ENCODE measurements around the gene COG5. TPM values are rescaled to one million over a fixed set of nuclear protein-coding genes. Genes with fewer than 3 reads are reported as not detected.

COG5 gene
- total and polyA plus RNA-seq, 4 donors = 4.1 to 27.1 (median 8.4) TPM

DNA sequence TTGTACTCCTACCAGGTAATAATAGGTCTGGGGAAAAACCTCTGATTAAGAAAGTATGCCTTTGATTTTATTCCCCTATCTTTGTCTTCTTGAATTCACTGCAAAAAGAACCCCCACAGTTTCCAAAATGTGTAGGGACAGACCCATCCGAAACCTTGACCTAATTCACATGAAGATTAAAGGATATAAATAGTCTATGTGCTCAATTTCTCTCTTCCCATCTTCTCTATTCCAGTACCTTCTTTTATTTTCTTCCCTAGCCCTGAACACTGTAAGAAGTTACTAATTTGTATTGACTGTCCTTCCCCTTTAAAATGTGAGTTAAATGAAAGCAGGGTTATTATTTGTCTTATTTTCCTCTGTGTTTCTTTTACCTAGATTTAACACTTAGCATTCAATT is 259.7 kb downstream of the COG5 start:
- 100% methylated on average over 1 of the region's 1 CpG for WGBS
- DNase-seq (ENCODE audit: low spot score) = no peak
- H3K9ac ChIP-seq (ENCODE audit: low read depth in 1 of 2, low read length in 2 of 2) = no peak overlapping the region
- H3K27me3 ChIP-seq (ENCODE audit: control insufficient read depth in 4 of 4, insufficient read depth in 4 of 4, low read length in 3 of 4) = no peaks in the 10 kb centered on the region
- TF ChIP-seq, protein P1, sequence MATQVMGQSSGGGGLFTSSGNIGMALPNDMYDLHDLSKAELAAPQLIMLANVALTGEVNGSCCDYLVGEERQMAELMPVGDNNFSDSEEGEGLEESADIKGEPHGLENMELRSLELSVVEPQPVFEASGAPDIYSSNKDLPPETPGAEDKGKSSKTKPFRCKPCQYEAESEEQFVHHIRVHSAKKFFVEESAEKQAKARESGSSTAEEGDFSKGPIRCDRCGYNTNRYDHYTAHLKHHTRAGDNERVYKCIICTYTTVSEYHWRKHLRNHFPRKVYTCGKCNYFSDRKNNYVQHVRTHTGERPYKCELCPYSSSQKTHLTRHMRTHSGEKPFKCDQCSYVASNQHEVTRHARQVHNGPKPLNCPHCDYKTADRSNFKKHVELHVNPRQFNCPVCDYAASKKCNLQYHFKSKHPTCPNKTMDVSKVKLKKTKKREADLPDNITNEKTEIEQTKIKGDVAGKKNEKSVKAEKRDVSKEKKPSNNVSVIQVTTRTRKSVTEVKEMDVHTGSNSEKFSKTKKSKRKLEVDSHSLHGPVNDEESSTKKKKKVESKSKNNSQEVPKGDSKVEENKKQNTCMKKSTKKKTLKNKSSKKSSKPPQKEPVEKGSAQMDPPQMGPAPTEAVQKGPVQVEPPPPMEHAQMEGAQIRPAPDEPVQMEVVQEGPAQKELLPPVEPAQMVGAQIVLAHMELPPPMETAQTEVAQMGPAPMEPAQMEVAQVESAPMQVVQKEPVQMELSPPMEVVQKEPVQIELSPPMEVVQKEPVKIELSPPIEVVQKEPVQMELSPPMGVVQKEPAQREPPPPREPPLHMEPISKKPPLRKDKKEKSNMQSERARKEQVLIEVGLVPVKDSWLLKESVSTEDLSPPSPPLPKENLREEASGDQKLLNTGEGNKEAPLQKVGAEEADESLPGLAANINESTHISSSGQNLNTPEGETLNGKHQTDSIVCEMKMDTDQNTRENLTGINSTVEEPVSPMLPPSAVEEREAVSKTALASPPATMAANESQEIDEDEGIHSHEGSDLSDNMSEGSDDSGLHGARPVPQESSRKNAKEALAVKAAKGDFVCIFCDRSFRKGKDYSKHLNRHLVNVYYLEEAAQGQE (IDR thresholded peaks at IDR 0.05) = no peak
- TF ChIP-seq, protein P2, sequence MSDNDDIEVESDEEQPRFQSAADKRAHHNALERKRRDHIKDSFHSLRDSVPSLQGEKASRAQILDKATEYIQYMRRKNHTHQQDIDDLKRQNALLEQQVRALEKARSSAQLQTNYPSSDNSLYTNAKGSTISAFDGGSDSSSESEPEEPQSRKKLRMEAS (IDR thresholded peaks at IDR 0.05) = no peak
- TF ChIP-seq NR2F2 (IDR thresholded peaks at IDR 0.05) = no peak
- no peak for TF ChIP-seq FOXA2 (IDR thresholded peaks at IDR 0.05)
- TF ChIP-seq, protein P3, sequence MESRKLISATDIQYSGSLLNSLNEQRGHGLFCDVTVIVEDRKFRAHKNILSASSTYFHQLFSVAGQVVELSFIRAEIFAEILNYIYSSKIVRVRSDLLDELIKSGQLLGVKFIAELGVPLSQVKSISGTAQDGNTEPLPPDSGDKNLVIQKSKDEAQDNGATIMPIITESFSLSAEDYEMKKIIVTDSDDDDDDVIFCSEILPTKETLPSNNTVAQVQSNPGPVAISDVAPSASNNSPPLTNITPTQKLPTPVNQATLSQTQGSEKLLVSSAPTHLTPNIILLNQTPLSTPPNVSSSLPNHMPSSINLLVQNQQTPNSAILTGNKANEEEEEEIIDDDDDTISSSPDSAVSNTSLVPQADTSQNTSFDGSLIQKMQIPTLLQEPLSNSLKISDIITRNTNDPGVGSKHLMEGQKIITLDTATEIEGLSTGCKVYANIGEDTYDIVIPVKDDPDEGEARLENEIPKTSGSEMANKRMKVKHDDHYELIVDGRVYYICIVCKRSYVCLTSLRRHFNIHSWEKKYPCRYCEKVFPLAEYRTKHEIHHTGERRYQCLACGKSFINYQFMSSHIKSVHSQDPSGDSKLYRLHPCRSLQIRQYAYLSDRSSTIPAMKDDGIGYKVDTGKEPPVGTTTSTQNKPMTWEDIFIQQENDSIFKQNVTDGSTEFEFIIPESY (IDR thresholded peaks at IDR 0.05) = no peak
- TF ChIP-seq YY1 (IDR thresholded peaks at IDR 0.05) = no peak
- no peak for TF ChIP-seq TAF1 (conservative IDR thresholded peaks at IDR 0.05)
- no peak for TF ChIP-seq RAD21 (IDR thresholded peaks at IDR 0.05)
- no peak for TF ChIP-seq JUND (IDR thresholded peaks at IDR 0.05)
- TF ChIP-seq HNF4G (IDR thresholded peaks at IDR 0.05) = no peak
- no peaks in the 10 kb centered on the region for H3K4me1 ChIP-seq (ENCODE audit: control insufficient read depth in 4 of 4, insufficient read depth in 4 of 4, low read length in 3 of 4)
- H3K36me3 ChIP-seq (ENCODE audit: control insufficient read depth in 4 of 4, insufficient read depth in 3 of 4, low read depth in 1 of 4, low read length in 3 of 4) = peaks cover 0 to 6% (median 0%) of the 10 kb centered on the region in 4 donors
- H3K9me3 ChIP-seq (ENCODE audit: control insufficient read depth in 4 of 4, low read length in 3 of 4) = peaks cover 0 to 2% (median 0%) of the 10 kb centered on the region in 4 donors
- H3K27ac ChIP-seq (ENCODE audit: low read depth in 1 of 2, low read length in 2 of 2) = no peak overlapping the region
- no peak overlapping the region for H3K4me3 ChIP-seq (ENCODE audit: low read depth in 1 of 3, low read length in 3 of 3)

DNA sequence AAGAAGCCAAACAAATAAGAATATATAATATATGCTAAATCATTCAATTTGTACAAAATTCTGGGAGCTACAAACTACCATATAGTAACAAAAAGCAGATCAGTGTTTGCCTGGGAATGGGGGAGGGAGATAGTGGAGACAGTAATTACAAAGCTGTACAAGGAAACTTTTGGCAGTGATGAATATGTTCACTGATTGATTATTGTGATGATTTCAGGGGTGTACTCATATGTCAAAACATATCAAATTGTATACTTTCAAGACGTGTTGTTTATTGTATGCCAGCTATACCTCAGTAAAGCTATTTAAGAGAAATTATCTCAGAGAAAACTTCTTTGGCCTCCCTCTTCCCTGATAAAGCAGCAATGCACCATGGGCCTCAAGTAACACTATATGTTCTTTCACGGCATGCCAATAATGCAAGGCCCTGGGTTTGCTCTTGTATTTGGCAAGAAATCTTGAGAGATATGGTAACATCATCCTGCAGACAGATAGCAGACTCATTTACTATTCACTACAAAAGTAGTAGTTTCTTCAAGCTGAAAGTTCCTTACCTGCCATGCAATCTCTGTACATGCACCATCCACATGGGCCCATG is 261.4 kb downstream of the COG5 start:
- Histone ChIP-seq H3K4me1 (ENCODE audit: control insufficient read depth in 4 of 4, insufficient read depth in 4 of 4, low read length in 3 of 4) (no peaks in the 10 kb centered on the region), H3K9me3 (ENCODE audit: control insufficient read depth in 4 of 4, low read length in 3 of 4) (peaks cover 0 to 2% (median 0%) of the 10 kb centered on the region in 4 donors), H3K27me3 (ENCODE audit: control insufficient read depth in 4 of 4, insufficient read depth in 4 of 4, low read length in 3 of 4) (no peaks in the 10 kb centered on the region), H3K27ac (ENCODE audit: low read depth in 1 of 2, low read length in 2 of 2) (no peak overlapping the region), H3K36me3 (ENCODE audit: control insufficient read depth in 4 of 4, insufficient read depth in 3 of 4, low read depth in 1 of 4, low read length in 3 of 4) (peaks cover 0 to 6% (median 0%) of the 10 kb centered on the region in 4 donors), H3K4me3 (ENCODE audit: low read depth in 1 of 3, low read length in 3 of 3) (no peak overlapping the region), H3K9ac (ENCODE audit: low read depth in 1 of 2, low read length in 2 of 2) (no peak overlapping the region)
- DNase-seq (ENCODE audit: low spot score) = no peak
- TF ChIP-seq RXRA (IDR thresholded peaks at IDR 0.05) (no peak), HNF4G (IDR thresholded peaks at IDR 0.05) (no peak), EGR1 (IDR thresholded peaks at IDR 0.05; ENCODE audit: low read depth in 2 of 2) (no peak)
- TF ChIP-seq, protein P1 (IDR thresholded peaks at IDR 0.05) = no peak
- TF ChIP-seq, protein P2 (IDR thresholded peaks at IDR 0.05) = no peak
- 94% methylated on average over 2 of the region's 2 CpGs for WGBS
